Neural progenitor cell (in vitro differentiated cells): ENCODE measurements around the gene MYL1. TPM values are rescaled to one million over a fixed set of nuclear protein-coding genes. Genes with fewer than 3 reads are reported as not detected.

Source experiments
- DNase-seq: peaks from one replicate; pipeline ENCODE4 v3.0.0-alpha.2; 2016; ENCODE audit warnings: low spot score
- H2AFZ ChIP-seq: fragments of 200-600 bp; sonication (generic); replicated peaks from 2 replicates; pipeline ENCODE4 v1.6.1; 2016; ENCODE audit warnings: antibody characterized with exemption
- H3F3A ChIP-seq: fragments of 200-600 bp; sonication (generic); 2 replicates; pipeline ENCODE4 v1.6.1; 2016; ENCODE audit warnings: antibody characterized with exemption, low read depth
- H3K27ac ChIP-seq: fragments of 200-600 bp; sonication (generic); 2 replicates; pipeline ENCODE4 v1.5.1; 2016; ENCODE audit warnings: mild to moderate bottlenecking
- H3K27me3 ChIP-seq: fragments of 200-600 bp; sonication (generic); 2 replicates; pipeline ENCODE4 v1.6.1; 2016; ENCODE audit warnings: mild to moderate bottlenecking, moderate library complexity
- H3K36me3 ChIP-seq: fragments of 200-600 bp; sonication (generic); 2 replicates; pipeline ENCODE4 v1.5.1; 2016
- H3K4me1 ChIP-seq: fragments of 200-600 bp; sonication (generic); 2 replicates; pipeline ENCODE4 v1.6.1; 2016; ENCODE audit warnings: mixed run types
- H3K4me2 ChIP-seq: fragments of 200-600 bp; sonication (generic); 2 replicates; pipeline ENCODE4 v1.6.1; 2016
- H3K4me3 ChIP-seq: fragments of 200-600 bp; sonication (generic); 2 replicates; pipeline ENCODE4 v1.5.1; 2016
- H3K79me2 ChIP-seq: fragments of 200-600 bp; sonication (generic); 2 replicates; pipeline ENCODE4 v1.6.1; 2016; ENCODE audit warnings: low read depth
- H3K9ac ChIP-seq: fragments of 200-600 bp; sonication (generic); 2 replicates; pipeline ENCODE4 v1.6.1; 2016
- H3K9me3 ChIP-seq: fragments of 200-600 bp; sonication (generic); 2 replicates; pipeline ENCODE4 v1.5.1; 2016; ENCODE audit warnings: low read depth
- H4K20me1 ChIP-seq: fragments of 200-600 bp; sonication (generic); 2 replicates; pipeline ENCODE4 v1.6.1; 2016; ENCODE audit warnings: low read depth
- H3K27ac Mint-ChIP-seq: 3 replicates; pipeline ENCODE4 v1.8.0; 2021; ENCODE audit warnings: mixed read lengths
- H3K27me3 Mint-ChIP-seq: 2 replicates; pipeline ENCODE4 v1.8.0; 2022; ENCODE audit warnings: low read depth, mild to moderate bottlenecking, inconsistent platforms, moderate library complexity, mixed read lengths; ENCODE audit not compliant: insufficient read depth
- H3K36me3 Mint-ChIP-seq: 3 replicates; pipeline ENCODE4 v1.8.0; 2021; ENCODE audit warnings: mixed read lengths
- H3K4me1 Mint-ChIP-seq: 3 replicates; pipeline ENCODE4 v1.8.0; 2021; ENCODE audit warnings: mixed read lengths
- H3K4me3 Mint-ChIP-seq: 3 replicates; pipeline ENCODE4 v1.8.0; 2021; ENCODE audit warnings: mild to moderate bottlenecking, moderate library complexity, mixed read lengths
- H3K9me3 Mint-ChIP-seq: 3 replicates; pipeline ENCODE4 v1.8.0; 2020; ENCODE audit warnings: mixed read lengths
- EZH2 ChIP-seq: fragments of 200-600 bp; sonication (generic); IDR thresholded peaks from 2 replicates; pipeline ENCODE4 v1.6.1; 2017; ENCODE audit warnings: antibody characterized with exemption, mild to moderate bottlenecking, moderate library complexity
- EZH2phosphoT487 ChIP-seq: fragments of 200-600 bp; sonication (generic); IDR thresholded peaks from 2 replicates; pipeline ENCODE4 v1.6.1; 2017; ENCODE audit warnings: antibody characterized with exemption
- total RNA-seq: library from RNA; depleted of rRNA; stranded (reverse); fragments of >200 nt; gene quantifications from 2 replicates; pipeline ENCODE4 v1.2.3, GENCODE V29; 2015; ENCODE audit warnings: low replicate concordance
- TF ChIP-seq, protein P1 (sequence below): fragments of 200-600 bp; sonication (generic); IDR thresholded peaks from 2 replicates; pipeline ENCODE4 v1.5.1; 2017; ENCODE audit warnings: antibody characterized with exemption, mild to moderate bottlenecking

Gene MYL1
- total RNA-seq, 1 donor from 2014 or later = not detected

DNA sequence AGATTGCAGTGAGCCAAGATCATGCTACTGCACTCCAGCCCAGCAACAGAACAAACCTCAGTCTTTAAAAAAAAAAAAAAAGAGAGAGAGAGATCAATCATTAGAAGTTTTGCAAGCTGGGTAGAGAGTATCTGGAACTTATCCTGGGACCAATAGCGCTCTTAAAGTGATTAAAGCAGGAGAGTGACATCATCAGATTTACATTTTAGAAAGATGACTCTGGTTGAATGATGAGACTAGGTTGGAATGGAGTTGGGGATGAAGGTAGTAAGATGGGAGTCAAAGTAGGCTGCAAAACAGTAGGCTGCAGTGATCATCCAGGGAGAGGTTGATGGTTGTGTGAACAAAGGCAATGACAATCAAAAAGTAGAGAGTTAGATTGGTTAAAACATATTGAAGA, 37.8 kb downstream of the MYL1 start:
- no peak for DNase-seq
- H3K79me2 ChIP-seq = no peaks in the 10 kb centered on the region

DNA sequence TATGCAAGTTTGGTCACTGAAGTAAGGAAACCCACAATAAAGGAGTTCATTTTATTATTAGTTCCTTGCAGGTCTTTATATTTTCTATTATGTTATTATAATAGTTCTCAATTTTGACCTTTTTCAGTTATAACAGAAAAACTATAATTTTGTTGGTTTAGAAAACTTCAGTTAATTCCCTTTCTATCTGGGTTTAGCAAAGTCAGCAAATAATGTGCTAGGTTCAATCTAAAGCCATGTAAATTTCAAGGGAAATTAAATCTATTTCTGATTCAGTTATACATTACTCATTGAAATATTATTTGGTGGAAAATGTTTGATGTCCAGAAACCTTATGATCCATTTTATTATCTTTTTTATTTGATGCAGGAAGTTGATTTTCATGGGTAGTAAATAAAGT, 43.7 kb downstream of the MYL1 start:
- Histone ChIP-seq H3K36me3 (no peaks in the 10 kb centered on the region), H3K9me3 (no peaks in the 10 kb centered on the region), H3K4me2 (no peak overlapping the region), H3K79me2 (no peaks in the 10 kb centered on the region), H3K4me1 (no peaks in the 10 kb centered on the region), H3K4me3 (no peak overlapping the region), H4K20me1 (no peaks in the 10 kb centered on the region), H2AFZ (no peak overlapping the region), H3K27ac (no peak overlapping the region), H3K9ac (no peak overlapping the region), H3K27me3 (no peaks in the 10 kb centered on the region), H3F3A (no peaks in the 10 kb centered on the region)
- no peak for DNase-seq
- Mint-ChIP-seq H3K27me3 (no peaks in the 10 kb centered on the region), H3K36me3 (no peaks in the 10 kb centered on the region), H3K27ac (no peak overlapping the region), H3K4me1 (no peaks in the 10 kb centered on the region), H3K9me3 (no peaks in the 10 kb centered on the region), H3K4me3 (no peak overlapping the region)
- TF ChIP-seq EZH2 = no peak
- TF ChIP-seq, protein P1, sequence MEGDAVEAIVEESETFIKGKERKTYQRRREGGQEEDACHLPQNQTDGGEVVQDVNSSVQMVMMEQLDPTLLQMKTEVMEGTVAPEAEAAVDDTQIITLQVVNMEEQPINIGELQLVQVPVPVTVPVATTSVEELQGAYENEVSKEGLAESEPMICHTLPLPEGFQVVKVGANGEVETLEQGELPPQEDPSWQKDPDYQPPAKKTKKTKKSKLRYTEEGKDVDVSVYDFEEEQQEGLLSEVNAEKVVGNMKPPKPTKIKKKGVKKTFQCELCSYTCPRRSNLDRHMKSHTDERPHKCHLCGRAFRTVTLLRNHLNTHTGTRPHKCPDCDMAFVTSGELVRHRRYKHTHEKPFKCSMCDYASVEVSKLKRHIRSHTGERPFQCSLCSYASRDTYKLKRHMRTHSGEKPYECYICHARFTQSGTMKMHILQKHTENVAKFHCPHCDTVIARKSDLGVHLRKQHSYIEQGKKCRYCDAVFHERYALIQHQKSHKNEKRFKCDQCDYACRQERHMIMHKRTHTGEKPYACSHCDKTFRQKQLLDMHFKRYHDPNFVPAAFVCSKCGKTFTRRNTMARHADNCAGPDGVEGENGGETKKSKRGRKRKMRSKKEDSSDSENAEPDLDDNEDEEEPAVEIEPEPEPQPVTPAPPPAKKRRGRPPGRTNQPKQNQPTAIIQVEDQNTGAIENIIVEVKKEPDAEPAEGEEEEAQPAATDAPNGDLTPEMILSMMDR = no peak
- TF ChIP-seq EZH2phosphoT487 = no peak

More for the DNA sequence above, 37.8 kb downstream of the MYL1 start:
- H2AFZ ChIP-seq = no peak overlapping the region
- H3K9me3 ChIP-seq = no peaks in the 10 kb centered on the region
- no peak overlapping the region for H3K9ac ChIP-seq
- Mint-ChIP-seq H3K4me1 (no peaks in the 10 kb centered on the region), H3K4me3 (no peak overlapping the region), H3K36me3 (no peaks in the 10 kb centered on the region), H3K27me3 (peaks cover 2% of the 10 kb centered on the region), H3K27ac (no peak overlapping the region), H3K9me3 (no peaks in the 10 kb centered on the region)
- no peaks in the 10 kb centered on the region for H3K27me3 ChIP-seq
- no peaks in the 10 kb centered on the region for H3K4me1 ChIP-seq
- no peaks in the 10 kb centered on the region for H4K20me1 ChIP-seq
- no peak overlapping the region for H3K27ac ChIP-seq
- no peak overlapping the region for H3K4me2 ChIP-seq
- no peaks in the 10 kb centered on the region for H3K36me3 ChIP-seq
- TF ChIP-seq EZH2 (no peak), EZH2phosphoT487 (no peak)
- TF ChIP-seq, protein P1 = no peak
- H3K4me3 ChIP-seq = no peak overlapping the region
- no peaks in the 10 kb centered on the region for H3F3A ChIP-seq

DNA sequence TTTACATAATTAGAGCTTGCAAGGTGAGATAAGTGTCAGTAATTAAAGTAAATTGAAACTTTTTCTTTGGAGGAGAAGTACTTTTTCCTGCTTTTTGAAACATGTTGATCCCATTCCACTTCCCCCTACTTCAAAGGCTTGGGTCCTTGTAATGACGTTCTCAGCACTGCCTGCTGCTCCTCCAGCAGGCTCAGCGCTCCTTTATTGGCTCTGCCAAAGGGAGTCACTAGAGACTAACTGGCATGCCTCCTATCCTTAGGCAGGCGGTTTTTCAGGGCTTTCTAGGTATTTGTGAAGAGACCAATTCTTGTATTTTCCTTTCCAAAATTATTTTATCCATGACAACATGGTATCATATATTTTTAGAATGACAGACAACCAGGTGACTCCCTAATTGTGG, 45.8 kb downstream of the MYL1 start:
- no peaks in the 10 kb centered on the region for H3K79me2 ChIP-seq
- H3K4me1 Mint-ChIP-seq = no peaks in the 10 kb centered on the region
- H3K9me3 Mint-ChIP-seq = no peaks in the 10 kb centered on the region
- H3K27me3 Mint-ChIP-seq = no peaks in the 10 kb centered on the region
- H3K4me3 ChIP-seq = no peak overlapping the region
- H3K27ac Mint-ChIP-seq = no peak overlapping the region
- H3K9me3 ChIP-seq = no peaks in the 10 kb centered on the region
- no peaks in the 10 kb centered on the region for H3K4me1 ChIP-seq
- no peaks in the 10 kb centered on the region for H4K20me1 ChIP-seq
- H3K4me3 Mint-ChIP-seq = no peak overlapping the region
- TF ChIP-seq, protein P1 = no peak
- TF ChIP-seq EZH2 = no peak
- no peak for TF ChIP-seq EZH2phosphoT487
- no peak overlapping the region for H3K4me2 ChIP-seq
- no peaks in the 10 kb centered on the region for H3F3A ChIP-seq
- H3K9ac ChIP-seq = no peak overlapping the region
- no peaks in the 10 kb centered on the region for H3K36me3 Mint-ChIP-seq
- peak; percentile 44 for DNase-seq
- H3K27me3 ChIP-seq = no peaks in the 10 kb centered on the region
- H2AFZ ChIP-seq = no peak overlapping the region
- H3K27ac ChIP-seq = no peak overlapping the region
- H3K36me3 ChIP-seq = no peaks in the 10 kb centered on the region

DNA sequence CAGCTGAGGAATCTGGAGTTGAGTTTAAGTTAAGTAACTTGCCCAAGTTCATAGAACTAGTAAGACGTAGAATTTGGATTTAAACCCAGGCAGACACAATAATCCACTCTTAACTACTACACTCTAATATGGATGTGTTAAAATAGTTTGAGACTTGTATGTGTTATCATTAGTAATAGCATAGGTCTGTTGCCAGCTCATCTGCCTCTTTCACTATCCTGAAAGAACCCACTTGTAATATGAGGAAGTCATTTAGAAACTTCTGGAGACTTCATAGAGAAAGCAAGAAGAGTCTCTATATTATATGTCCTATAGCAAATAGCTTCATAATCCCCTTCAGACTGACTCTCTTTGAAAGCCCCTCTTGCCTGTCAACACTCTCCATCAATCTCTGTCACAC, 46.7 kb downstream of the MYL1 start:
- Mint-ChIP-seq H3K36me3 (no peaks in the 10 kb centered on the region), H3K9me3 (no peaks in the 10 kb centered on the region), H3K4me3 (no peak overlapping the region), H3K4me1 (no peaks in the 10 kb centered on the region), H3K27me3 (no peaks in the 10 kb centered on the region), H3K27ac (no peak overlapping the region)
- no peak overlapping the region for H3K27ac ChIP-seq
- H3K36me3 ChIP-seq = no peaks in the 10 kb centered on the region
- H2AFZ ChIP-seq = no peak overlapping the region
- no peak overlapping the region for H3K4me2 ChIP-seq
- no peak for TF ChIP-seq EZH2
- TF ChIP-seq, protein P1 = no peak
- no peaks in the 10 kb centered on the region for H3F3A ChIP-seq
- no peaks in the 10 kb centered on the region for H3K79me2 ChIP-seq
- no peaks in the 10 kb centered on the region for H3K9me3 ChIP-seq
- H3K4me1 ChIP-seq = no peaks in the 10 kb centered on the region
- H3K4me3 ChIP-seq = no peak overlapping the region
- H3K9ac ChIP-seq = no peak overlapping the region
- no peaks in the 10 kb centered on the region for H4K20me1 ChIP-seq
- no peak for DNase-seq
- H3K27me3 ChIP-seq = no peaks in the 10 kb centered on the region
